Left kidney (tissue), 8 donors: ENCODE results near the gene AREG. TPM values are rescaled to one million over a fixed set of nuclear protein-coding genes. Genes with fewer than 3 reads are reported as not detected.
"Not testable (repeated sequence)": the region's sequence is repeated elsewhere in the genome, so short reads cannot be mapped to it uniquely, and the experiment has no call there.

Experiments used
- DNase-seq: peaks from one replicate; pipeline ENCODE4 v3.0.0-alpha.2; 2013
- long read RNA-seq, 8 donors: transcript quantifications; one replicate each; lab custom pipeline, GENCODE V29; 2026
- polyA plus RNA-seq: library from polyadenylated mRNA; unstranded; fragments of 120-200 nt; gene quantifications from one replicate; pipeline ENCODE4 v1.2.1, GENCODE V29; 2013; ENCODE audit not compliant: insufficient read length

Gene AREG
- 0.25 TPM for polyA plus RNA-seq
- long read RNA-seq, donor 1, result 0 reads
- long read RNA-seq, donor 2, partial matches to known transcripts, result 0 of 1 reads
- long read RNA-seq, donor 2, other reads (novel, unspliced or antisense), result 0 of 1 reads
- long read RNA-seq, donor 3, result 0 reads
- long read RNA-seq, donor 4, result 0 reads
- long read RNA-seq, donor 5, result 0 reads
- long read RNA-seq, donor 6, result 0 reads
- long read RNA-seq, donor 7, result 0 reads
- long read RNA-seq, donor 8, result 0 reads

- DNase-seq, result peak; percentile 46
These were observed at the start of gene AREG for GRCh38 chr4:74444891-74445642. AREG (plus strand) TSS chr4:74445136; CDS start chr4:74445346, 210 bp downstream.

- no peak for DNase-seq
These were observed 49.3 kb upstream of the AREG start for GRCh38 chr4:74395633-74396032.

- no peak for DNase-seq
These were observed 47.0 kb upstream of the AREG start for GRCh38 chr4:74397748-74398426.

GRCh38 chr4:74398894-74399589, 45.9 kb upstream of the AREG start:
- not testable (repeated sequence) for DNase-seq

- no peak for DNase-seq
These were observed 44.5 kb upstream of the AREG start for GRCh38 chr4:74400395-74400794.

GRCh38 chr4:74402692-74403456, 42.1 kb upstream of the AREG start:
- no peak for DNase-seq

- no peak for DNase-seq
These were observed 37.0 kb upstream of the AREG start for GRCh38 chr4:74407891-74408290.

- DNase-seq, result no peak
These were observed 36.3 kb upstream of the AREG start for GRCh38 chr4:74408639-74409038.

- DNase-seq, result no peak
These were observed 34.7 kb upstream of the AREG start for GRCh38 chr4:74410272-74410671.

- DNase-seq, result no peak
These were observed 32.7 kb upstream of the AREG start for GRCh38 chr4:74412225-74412624.

- DNase-seq, result no peak
These were observed 31.7 kb upstream of the AREG start for GRCh38 chr4:74413265-74413664.

- no peak for DNase-seq
These were observed 30.7 kb upstream of the AREG start for GRCh38 chr4:74414149-74414809.

GRCh38 chr4:74415602-74416300, 29.2 kb upstream of the AREG start:
- DNase-seq, result no peak

GRCh38 chr4:74418063-74418670, 26.8 kb upstream of the AREG start:
- no peak for DNase-seq

GRCh38 chr4:74420863-74421262, 24.1 kb upstream of the AREG start:
- DNase-seq, result no peak

GRCh38 chr4:74423104-74423503, 21.8 kb upstream of the AREG start:
- no peak for DNase-seq

- DNase-seq, result no peak
These were observed 20.8 kb upstream of the AREG start for GRCh38 chr4:74424111-74424510.

- DNase-seq, result no peak
These were observed 18.8 kb upstream of the AREG start for GRCh38 chr4:74426101-74426500.

- no peak for DNase-seq
These were observed 16.7 kb upstream of the AREG start for GRCh38 chr4:74428276-74428675.
